Measurements from ENCODE around the gene SMIM3.

DNA sequence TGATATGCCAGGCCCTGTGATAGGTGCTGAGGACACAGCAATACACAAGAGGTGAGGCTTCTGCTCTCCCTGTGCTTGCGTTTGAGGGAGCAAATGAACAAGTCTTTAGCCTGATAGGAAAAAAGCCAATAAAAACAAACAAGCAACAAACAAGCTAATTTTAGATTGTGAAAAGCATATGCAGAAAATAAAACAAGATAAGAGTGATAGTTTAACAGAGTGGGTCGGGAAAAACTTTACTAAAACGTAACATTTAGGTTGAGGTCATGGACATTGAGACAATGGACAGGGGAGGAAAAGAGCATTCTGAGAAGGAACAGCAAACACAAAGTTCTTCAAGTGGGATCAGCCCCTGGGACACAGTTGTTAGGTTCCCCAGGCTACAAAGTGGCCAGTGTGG is 4.3 kb downstream of the SMIM3 start:
- TF ChIP-seq, protein P1, sequence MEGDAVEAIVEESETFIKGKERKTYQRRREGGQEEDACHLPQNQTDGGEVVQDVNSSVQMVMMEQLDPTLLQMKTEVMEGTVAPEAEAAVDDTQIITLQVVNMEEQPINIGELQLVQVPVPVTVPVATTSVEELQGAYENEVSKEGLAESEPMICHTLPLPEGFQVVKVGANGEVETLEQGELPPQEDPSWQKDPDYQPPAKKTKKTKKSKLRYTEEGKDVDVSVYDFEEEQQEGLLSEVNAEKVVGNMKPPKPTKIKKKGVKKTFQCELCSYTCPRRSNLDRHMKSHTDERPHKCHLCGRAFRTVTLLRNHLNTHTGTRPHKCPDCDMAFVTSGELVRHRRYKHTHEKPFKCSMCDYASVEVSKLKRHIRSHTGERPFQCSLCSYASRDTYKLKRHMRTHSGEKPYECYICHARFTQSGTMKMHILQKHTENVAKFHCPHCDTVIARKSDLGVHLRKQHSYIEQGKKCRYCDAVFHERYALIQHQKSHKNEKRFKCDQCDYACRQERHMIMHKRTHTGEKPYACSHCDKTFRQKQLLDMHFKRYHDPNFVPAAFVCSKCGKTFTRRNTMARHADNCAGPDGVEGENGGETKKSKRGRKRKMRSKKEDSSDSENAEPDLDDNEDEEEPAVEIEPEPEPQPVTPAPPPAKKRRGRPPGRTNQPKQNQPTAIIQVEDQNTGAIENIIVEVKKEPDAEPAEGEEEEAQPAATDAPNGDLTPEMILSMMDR (IDR thresholded peaks at IDR 0.05), result no peak
- TF ChIP-seq POLR2A (IDR thresholded peaks at IDR 0.05) (no peak), POLR2AphosphoS5 (IDR thresholded peaks at IDR 0.05) (no peak), EP300 (IDR thresholded peaks at IDR 0.05) (no peak)

Data from gastroesophageal sphincter (tissue), 3 donors.